Effector CD4-positive, alpha-beta T cell (primary cell): ENCODE data around the gene SAMD9.
"Not testable (repeated sequence)": the region's sequence is repeated elsewhere in the genome, so short reads cannot be mapped to it uniquely, and the experiment has no call there.

Source experiments
- DNase-seq: peaks from one replicate; pipeline ENCODE4 v3.0.0-alpha.2; 2020
- total RNA-seq: gene quantifications from one replicate; lab custom pipeline; 2026; lab: John Stamatoyannopoulos, UW

The SAMD9 gene
- 135 reads per million, percentile 87 among the genes with 10 or more reads in this experiment for total RNA-seq

GRCh38 chr7:93117852-93118530, at the start of gene SAMD9:
Gene SAMD9, minus strand, starts transcription at chr7:93117979. Its CDS starts 11,882 bp downstream, at chr7:93106097.
- DNase-seq: peak; percentile 54

GRCh38 chr7:93165447-93165846, 47.7 kb upstream of the SAMD9 start:
- DNase-seq: no peak

- no peak for DNase-seq
These were observed 47.0 kb upstream of the SAMD9 start for GRCh38 chr7:93164766-93165165.

GRCh38 chr7:93161181-93161762, 43.5 kb upstream of the SAMD9 start:
- no peak for DNase-seq

GRCh38 chr7:93160410-93160809, 42.6 kb upstream of the SAMD9 start:
- no peak for DNase-seq

GRCh38 chr7:93159490-93159889, 41.7 kb upstream of the SAMD9 start:
- DNase-seq: no peak

GRCh38 chr7:93156884-93157283, 39.1 kb upstream of the SAMD9 start:
- no peak for DNase-seq

GRCh38 chr7:93150200-93150835, 32.5 kb upstream of the SAMD9 start:
- DNase-seq: no peak

- no peak for DNase-seq
These were observed 30.9 kb upstream of the SAMD9 start for GRCh38 chr7:93148727-93149126.

GRCh38 chr7:93148144-93148543, 30.4 kb upstream of the SAMD9 start, which contains the start of gene SAMD9L:
Gene SAMD9L, minus strand, starts transcription at chr7:93148385. Its CDS starts 12,414 bp downstream, at chr7:93135971.
- DNase-seq: no peak

GRCh38 chr7:93147363-93147762, 29.6 kb upstream of the SAMD9 start:
- DNase-seq: no peak

GRCh38 chr7:93146472-93147141, 28.8 kb upstream of the SAMD9 start:
- DNase-seq: no peak

GRCh38 chr7:93146036-93146435, 28.3 kb upstream of the SAMD9 start:
- no peak for DNase-seq

GRCh38 chr7:93145354-93145753, 27.6 kb upstream of the SAMD9 start:
- no peak for DNase-seq

GRCh38 chr7:93142127-93142526, 24.3 kb upstream of the SAMD9 start:
- DNase-seq: no peak

- no peak for DNase-seq
These were observed 22.9 kb upstream of the SAMD9 start for GRCh38 chr7:93140582-93141191.

- no peak for DNase-seq
These were observed 20.8 kb upstream of the SAMD9 start for GRCh38 chr7:93138576-93138975.

GRCh38 chr7:93133005-93133404, 15.2 kb upstream of the SAMD9 start:
- no peak for DNase-seq

- DNase-seq: no peak
These were observed 14.4 kb upstream of the SAMD9 start for GRCh38 chr7:93132216-93132615.

GRCh38 chr7:93126954-93127353, 9.2 kb upstream of the SAMD9 start:
- DNase-seq: not testable (repeated sequence)

GRCh38 chr7:93123532-93123931, 5.8 kb upstream of the SAMD9 start:
- not testable (repeated sequence) for DNase-seq

GRCh38 chr7:93120592-93121549, 3.1 kb upstream of the SAMD9 start:
- no peak for DNase-seq
